ENCODE results near the gene DAPK2.

Gene DAPK2

GRCh38 chr15:63977119-63977518 is 69.2 kb downstream of the DAPK2 start:
- H3K4me3 ChIP-seq (replicated peaks; ENCODE audit: low read depth, low read length) = no peak overlapping the region
- no peak for TF ChIP-seq CTCF (IDR thresholded peaks at IDR 0.05; ENCODE audit: low read length, missing control alignments)
- DNase-seq (ENCODE audit: low read depth) = no peak

GRCh38 chr15:63974021-63974420 is 72.3 kb downstream of the DAPK2 start:
- no peak for TF ChIP-seq CTCF (IDR thresholded peaks at IDR 0.05; ENCODE audit: low read length, missing control alignments)
- DNase-seq (ENCODE audit: low read depth) = no peak
- H3K4me3 ChIP-seq (replicated peaks; ENCODE audit: low read depth, low read length) = no peak overlapping the region

- DNase-seq (ENCODE audit: low read depth) = peak; percentile 29
- TF ChIP-seq CTCF (IDR thresholded peaks at IDR 0.05; ENCODE audit: low read length, missing control alignments) = no peak
- H3K4me3 ChIP-seq (replicated peaks; ENCODE audit: low read depth, low read length) = no peak overlapping the region
These were observed 72.9 kb downstream of the DAPK2 start for GRCh38 chr15:63973212-63974009.

DNA sequence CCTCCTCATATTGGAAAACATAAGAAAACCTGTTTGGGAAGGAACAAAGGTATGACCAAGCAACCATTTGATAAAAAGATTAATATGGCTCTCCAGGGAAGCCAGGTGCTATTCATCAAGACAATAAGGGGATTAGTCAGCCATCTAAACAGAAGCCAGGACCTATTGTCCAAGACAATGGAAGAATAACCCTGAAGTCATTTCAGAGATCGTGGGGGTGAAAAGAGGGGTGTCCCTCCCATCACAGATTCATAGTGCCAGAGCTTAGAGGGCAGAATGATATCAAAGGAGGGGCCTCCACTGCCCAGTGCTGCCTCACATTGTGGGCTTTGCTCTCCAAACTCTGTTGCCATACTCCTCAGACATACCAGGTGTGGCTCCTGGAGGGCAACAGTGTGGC is 73.5 kb downstream of the DAPK2 start:
- no peak for TF ChIP-seq CTCF (IDR thresholded peaks at IDR 0.05; ENCODE audit: low read length, missing control alignments)
- H3K4me3 ChIP-seq (replicated peaks; ENCODE audit: low read depth, low read length) = no peak overlapping the region
- DNase-seq (ENCODE audit: low read depth) = no peak

DNA sequence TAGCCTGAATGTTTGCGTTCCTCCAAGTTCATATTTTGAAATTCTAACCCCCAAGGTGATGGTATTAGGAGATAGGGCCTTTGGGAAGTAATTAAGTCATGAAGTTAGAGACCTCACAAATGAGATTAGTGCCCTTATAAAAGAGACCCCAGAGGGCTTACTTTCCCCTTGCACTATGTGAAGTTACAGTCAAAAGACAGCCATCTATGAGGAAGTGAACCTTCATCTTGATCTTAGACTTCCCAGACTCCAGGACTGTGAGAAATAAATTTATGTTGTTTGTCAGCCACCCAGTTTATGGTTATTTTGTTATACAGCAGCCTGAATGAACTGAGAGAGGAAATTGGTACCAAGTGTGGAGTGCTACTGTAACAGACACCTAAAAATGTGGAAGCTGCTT is 74.4 kb downstream of the DAPK2 start:
- no peak for TF ChIP-seq CTCF (IDR thresholded peaks at IDR 0.05; ENCODE audit: low read length, missing control alignments)
- DNase-seq (ENCODE audit: low read depth) = no peak
- H3K4me3 ChIP-seq (replicated peaks; ENCODE audit: low read depth, low read length) = no peak overlapping the region

DNA sequence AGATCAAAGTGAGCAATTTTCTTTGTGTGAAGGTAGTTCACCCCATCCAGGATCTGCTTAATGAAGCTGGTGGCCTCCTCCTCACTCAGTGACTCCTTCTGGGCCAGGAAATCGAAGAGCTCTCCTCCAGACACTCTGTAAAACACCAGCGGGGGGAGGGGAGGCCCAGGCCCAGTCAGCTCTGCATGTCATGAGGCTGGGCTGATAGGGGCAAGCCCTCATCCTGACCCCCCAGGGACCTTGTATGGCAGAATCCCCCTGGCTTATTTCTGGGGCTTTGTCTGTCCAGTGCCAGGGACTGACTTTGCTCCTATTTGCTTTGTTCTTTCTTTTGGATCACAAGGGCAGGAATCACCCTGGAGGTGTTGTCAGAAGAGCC is 74.9 kb downstream of the DAPK2 start:
- TF ChIP-seq CTCF (IDR thresholded peaks at IDR 0.05; ENCODE audit: low read length, missing control alignments) = no peak
- DNase-seq (ENCODE audit: low read depth) = no peak
- no peak overlapping the region for H3K4me3 ChIP-seq (replicated peaks; ENCODE audit: low read depth, low read length)
